CD4-positive, alpha-beta T cell (primary cell): ENCODE data around the gene UPF2. TPM values are rescaled to one million over a fixed set of nuclear protein-coding genes. Genes with fewer than 3 reads are reported as not detected.

ENCODE experiments used
- ATAC-seq: fragments of 200-7000 bp; cut with Tn5 transposase; one replicate; pipeline ENCODE4 v1.10.0; 2022; ENCODE audit warnings: mild to moderate bottlenecking; ENCODE audit not compliant: poor library complexity
- CTCF ChIA-PET: fragments of 350-600 bp; sonication (Branson Sonifier 250); formaldehyde crosslinking; loops from one replicate; lab custom pipeline; 2021; ENCODE audit warnings: antibody characterized with exemption, inconsistent platforms; lab: Charles Lee
- POLR2A ChIA-PET: fragments of 350-600 bp; sonication (Branson Sonifier 250); formaldehyde crosslinking; loops from one replicate; lab custom pipeline; 2021; ENCODE audit warnings: antibody characterized with exemption, inconsistent platforms; lab: Charles Lee
- DNase-seq, 14 experiments: peaks; one replicate each; pipeline ENCODE4 v3.0.0-alpha.2; 2013 to 2020; ENCODE audit warnings: mixed read lengths in 2 of 14
- H3K27ac ChIP-seq, 2 donors: one replicate each; pipeline versions ENCODE4 v1.5.1 to v1.7.0; 2013; ENCODE audit warnings: low read length in 2 of 2, low read depth in 1 of 2, mild to moderate bottlenecking in 1 of 2
- H3K27me3 ChIP-seq, 2 experiments: 1 replicate in 1 of 2; 2 replicates in 1 of 2; pipeline versions ENCODE4 v1.6.1 to v1.7.0; 2013; ENCODE audit warnings: low read length in 2 of 2, control low read depth in 1 of 2, mild to moderate bottlenecking in 1 of 2, moderate library complexity in 1 of 2; ENCODE audit not compliant: insufficient read depth in 2 of 2, control insufficient read depth in 1 of 2
- H3K36me3 ChIP-seq: one replicate; pipeline ENCODE4 v1.6.1; 2013; ENCODE audit warnings: low read length, control low read depth; ENCODE audit not compliant: insufficient read depth
- H3K4me1 ChIP-seq: one replicate; pipeline ENCODE4 v1.6.1; 2013; ENCODE audit warnings: low read length, control low read depth; ENCODE audit not compliant: insufficient read depth
- H3K4me3 ChIP-seq: one replicate; pipeline ENCODE4 v1.5.1; 2013; ENCODE audit warnings: mild to moderate bottlenecking, low read length, moderate library complexity
- H3K9me3 ChIP-seq, 2 experiments: 1 replicate in 1 of 2; 2 replicates in 1 of 2; pipeline versions ENCODE4 v1.6.1 to v1.7.0; 2013; ENCODE audit warnings: low read length in 2 of 2, mild to moderate bottlenecking in 2 of 2, control low read depth in 1 of 2, moderate library complexity in 1 of 2; ENCODE audit not compliant: control insufficient read depth in 1 of 2, insufficient read depth in 1 of 2
- H3K27ac Mint-ChIP-seq: one replicate; pipeline ENCODE4 v1.8.0; 2020; ENCODE audit warnings: mixed read lengths
- H3K27me3 Mint-ChIP-seq: one replicate; pipeline ENCODE4 v1.8.0; 2021; ENCODE audit warnings: mixed read lengths
- H3K36me3 Mint-ChIP-seq: one replicate; pipeline ENCODE4 v1.8.0; 2021; ENCODE audit warnings: low read depth, mixed read lengths
- H3K4me1 Mint-ChIP-seq: one replicate; pipeline ENCODE4 v1.8.0; 2021; ENCODE audit warnings: low read depth, mixed read lengths
- H3K4me3 Mint-ChIP-seq: one replicate; pipeline ENCODE4 v1.8.0; 2020; ENCODE audit warnings: mild to moderate bottlenecking, mixed read lengths
- H3K9me3 Mint-ChIP-seq: one replicate; pipeline ENCODE4 v1.8.0; 2020; ENCODE audit warnings: mixed read lengths
- intact Hi-C, 2 experiments: fragments of 100-400 bp; cut with DNase I in 1 of 2; cut with micrococcal nuclease in 1 of 2; formaldehyde crosslinking; loops; one replicate each; pipeline versions ENCODE4 v1.15.1 to v1.9.0; 2023 to 2025; cut with DNase I, micrococcal nuclease
- total RNA-seq, 174 experiments: library from RNA in 2 of 174; stranded (reverse) in 2 of 174; gene quantifications; one replicate each; pipeline ENCODE4 v1.2.3 and lab custom pipeline; 2021 to 2026
- TF ChIP-seq, protein P1 (sequence below): fragments of 200-600 bp; IDR thresholded peaks from one replicate; pipeline ENCODE4 v1.8.0; 2022; ENCODE audit warnings: antibody characterized with exemption, mild to moderate bottlenecking

Gene UPF2
- total RNA-seq, 2 experiments from 2014 or later, result 14.5 to 15.3 TPM

DNA sequence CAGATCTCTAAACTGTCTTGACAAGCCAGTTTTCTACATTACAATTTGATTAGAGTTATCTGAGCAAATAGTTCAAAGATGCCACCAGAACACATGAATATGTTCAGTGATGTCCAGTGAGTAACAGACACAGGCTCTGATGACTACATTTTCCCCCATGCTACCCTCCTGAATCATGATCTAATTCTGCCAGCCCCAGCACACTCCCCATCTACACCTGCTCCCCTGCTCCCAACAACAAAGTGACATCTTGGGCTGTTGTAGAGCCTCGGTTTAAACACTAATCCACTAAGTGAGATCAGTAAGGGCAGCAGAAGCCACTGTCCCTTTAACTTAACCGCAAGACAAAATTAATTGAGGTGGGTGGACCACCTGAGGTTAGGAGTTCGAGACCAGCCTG is 114.9 kb downstream of the UPF2 start:
- no peak for ATAC-seq

DNA sequence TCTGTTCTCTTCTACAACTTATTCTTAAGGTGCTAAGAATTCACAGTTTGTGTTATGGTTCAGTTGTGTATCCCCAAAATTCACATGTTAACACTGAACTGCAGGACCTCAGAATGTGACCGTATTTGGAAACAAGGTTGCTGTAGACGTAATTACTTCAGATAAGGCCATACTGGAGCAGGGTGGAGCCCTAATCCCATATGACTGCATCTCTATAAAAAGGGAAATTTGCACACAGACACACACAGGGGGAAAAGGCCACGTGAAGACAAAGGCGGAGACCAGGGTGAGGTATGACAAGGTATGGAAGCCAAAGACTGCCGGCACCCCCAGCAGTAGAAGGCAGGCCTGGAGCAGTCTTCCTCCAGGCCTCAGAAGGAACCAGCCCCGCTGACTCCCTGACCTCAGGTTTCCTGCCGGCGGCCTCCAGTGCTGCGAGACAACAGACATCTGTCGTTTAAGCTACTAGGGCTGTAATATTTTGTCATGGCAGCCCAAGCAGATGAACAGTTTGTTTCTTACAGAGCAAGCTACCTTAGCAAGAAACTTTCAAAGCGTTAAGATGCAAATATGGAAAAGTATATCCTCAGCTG is 120.7 kb downstream of the UPF2 start:
- intact Hi-C loops, result no loop called here
- Histone ChIP-seq H3K4me3 (no peak overlapping the region), H3K27me3 (no peaks in the 10 kb centered on the region), H3K36me3 (peaks cover 59% of the 10 kb centered on the region), H3K4me1 (no peaks in the 10 kb centered on the region), H3K27ac (no peak overlapping the region), H3K9me3 (no peaks in the 10 kb centered on the region)
- POLR2A ChIA-PET, result no interaction called here
- H3K36me3 Mint-ChIP-seq, result peaks cover 68% of the 10 kb centered on the region
- no peak for ATAC-seq
- H3K9me3 Mint-ChIP-seq, result no peaks in the 10 kb centered on the region
- peak overlapping the region; percentile 47 for H3K27ac Mint-ChIP-seq
- no peaks in the 10 kb centered on the region for H3K27me3 Mint-ChIP-seq
- DNase-seq, result no peak
- no peak overlapping the region for H3K4me3 Mint-ChIP-seq
- TF ChIP-seq, protein P1, sequence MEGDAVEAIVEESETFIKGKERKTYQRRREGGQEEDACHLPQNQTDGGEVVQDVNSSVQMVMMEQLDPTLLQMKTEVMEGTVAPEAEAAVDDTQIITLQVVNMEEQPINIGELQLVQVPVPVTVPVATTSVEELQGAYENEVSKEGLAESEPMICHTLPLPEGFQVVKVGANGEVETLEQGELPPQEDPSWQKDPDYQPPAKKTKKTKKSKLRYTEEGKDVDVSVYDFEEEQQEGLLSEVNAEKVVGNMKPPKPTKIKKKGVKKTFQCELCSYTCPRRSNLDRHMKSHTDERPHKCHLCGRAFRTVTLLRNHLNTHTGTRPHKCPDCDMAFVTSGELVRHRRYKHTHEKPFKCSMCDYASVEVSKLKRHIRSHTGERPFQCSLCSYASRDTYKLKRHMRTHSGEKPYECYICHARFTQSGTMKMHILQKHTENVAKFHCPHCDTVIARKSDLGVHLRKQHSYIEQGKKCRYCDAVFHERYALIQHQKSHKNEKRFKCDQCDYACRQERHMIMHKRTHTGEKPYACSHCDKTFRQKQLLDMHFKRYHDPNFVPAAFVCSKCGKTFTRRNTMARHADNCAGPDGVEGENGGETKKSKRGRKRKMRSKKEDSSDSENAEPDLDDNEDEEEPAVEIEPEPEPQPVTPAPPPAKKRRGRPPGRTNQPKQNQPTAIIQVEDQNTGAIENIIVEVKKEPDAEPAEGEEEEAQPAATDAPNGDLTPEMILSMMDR, result no peak
- CTCF ChIA-PET, result no interaction called here
- no peaks in the 10 kb centered on the region for H3K4me1 Mint-ChIP-seq

More for the DNA sequence above, 114.9 kb downstream of the UPF2 start:
- ChIA-PET POLR2A (no interaction called here), CTCF (no interaction called here)
- DNase-seq, result no peak
- TF ChIP-seq, protein P1, result no peak
- H3K36me3 ChIP-seq, result peaks cover 82% of the 10 kb centered on the region
- intact Hi-C loops, result no loop called here
- no peaks in the 10 kb centered on the region for H3K9me3 Mint-ChIP-seq
- peaks cover 74% of the 10 kb centered on the region for H3K36me3 Mint-ChIP-seq
- H3K4me3 ChIP-seq, result no peak overlapping the region
- no peaks in the 10 kb centered on the region for H3K27me3 Mint-ChIP-seq
- H3K27ac ChIP-seq, result no peak overlapping the region
- no peaks in the 10 kb centered on the region for H3K4me1 ChIP-seq
- no peaks in the 10 kb centered on the region for H3K27me3 ChIP-seq
- no peaks in the 10 kb centered on the region for H3K4me1 Mint-ChIP-seq
- no peak overlapping the region for H3K4me3 Mint-ChIP-seq
- no peaks in the 10 kb centered on the region for H3K9me3 ChIP-seq
- H3K27ac Mint-ChIP-seq, result no peak overlapping the region

DNA sequence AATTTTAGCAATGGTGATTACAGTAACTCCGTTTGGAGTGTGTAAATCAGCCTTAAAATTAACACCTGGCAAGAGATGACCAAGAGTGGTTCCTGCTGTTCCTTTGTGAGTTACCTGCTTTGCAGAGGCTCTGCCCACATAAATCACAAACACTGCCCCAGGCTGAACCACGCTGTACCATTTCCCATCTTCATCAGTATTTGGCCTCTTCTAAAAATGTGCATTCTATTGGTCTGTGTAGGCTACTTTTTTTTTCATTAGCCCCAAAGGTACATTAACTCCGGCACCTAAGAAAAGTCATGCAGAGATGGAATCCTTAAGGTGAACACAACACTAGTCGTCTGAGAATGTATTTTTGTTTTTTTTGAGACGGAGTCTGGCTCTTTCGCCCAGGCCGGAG is 123.3 kb downstream of the UPF2 start:
- Mint-ChIP-seq H3K27me3 (no peaks in the 10 kb centered on the region), H3K4me1 (no peaks in the 10 kb centered on the region), H3K36me3 (peaks cover 46% of the 10 kb centered on the region), H3K9me3 (no peaks in the 10 kb centered on the region), H3K4me3 (no peak overlapping the region), H3K27ac (peak overlapping the region; percentile 45)
- Histone ChIP-seq H3K4me1 (no peaks in the 10 kb centered on the region), H3K27me3 (no peaks in the 10 kb centered on the region), H3K27ac (no peak overlapping the region), H3K36me3 (peaks cover 37% of the 10 kb centered on the region), H3K4me3 (no peak overlapping the region), H3K9me3 (no peaks in the 10 kb centered on the region)
- intact Hi-C loops, result no loop called here
- CTCF ChIA-PET, result no interaction called here
- ATAC-seq, result no peak
- TF ChIP-seq, protein P1, result no peak
- no peak for DNase-seq
- POLR2A ChIA-PET, result no interaction called here
